KG1 (cell line): ENCODE data around the gene NACC1.

ENCODE experiments used
- DNase-seq: peaks from one replicate; lab custom pipeline; 2025; lab: John Stamatoyannopoulos, UW

NACC1 gene

DNA sequence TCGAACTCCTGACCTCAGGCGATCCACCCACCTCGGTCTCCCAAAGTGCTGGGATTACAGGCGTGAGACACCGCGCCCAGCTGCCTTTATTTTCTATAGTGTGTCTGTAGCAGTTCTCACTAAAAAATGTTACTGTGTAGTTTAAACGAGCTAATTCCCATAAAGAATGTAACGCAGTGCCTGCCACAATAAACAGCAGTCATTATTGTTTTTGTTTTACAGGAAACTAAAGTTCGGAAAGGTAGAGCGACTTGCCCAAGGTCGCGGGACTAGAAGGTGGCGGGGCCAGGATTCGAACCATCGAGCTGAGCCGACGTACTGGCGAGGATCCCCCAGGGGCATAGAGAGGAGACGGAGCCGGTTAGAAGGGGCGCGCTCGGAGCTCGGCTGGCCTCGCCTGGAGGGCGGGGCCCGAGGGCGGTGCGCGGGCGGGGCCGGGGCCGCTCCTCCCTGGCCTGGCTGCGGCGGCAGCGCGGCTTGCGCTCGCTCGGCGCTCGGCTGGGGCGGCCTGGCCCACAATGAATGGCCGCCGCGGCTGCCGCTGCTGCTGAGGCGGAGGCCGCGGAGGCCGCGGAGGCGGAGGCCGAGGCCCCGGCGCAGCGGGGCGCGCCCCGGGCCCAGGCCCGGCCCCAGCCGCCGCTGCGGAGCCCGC lies at the start of gene NACC1:
Gene NACC1, plus strand, starts transcription at position 493 of the 652 bp plus-strand sequence. CDS start 16,944 bp downstream, outside the sequence.
- DNase-seq: peak; percentile 91

DNA sequence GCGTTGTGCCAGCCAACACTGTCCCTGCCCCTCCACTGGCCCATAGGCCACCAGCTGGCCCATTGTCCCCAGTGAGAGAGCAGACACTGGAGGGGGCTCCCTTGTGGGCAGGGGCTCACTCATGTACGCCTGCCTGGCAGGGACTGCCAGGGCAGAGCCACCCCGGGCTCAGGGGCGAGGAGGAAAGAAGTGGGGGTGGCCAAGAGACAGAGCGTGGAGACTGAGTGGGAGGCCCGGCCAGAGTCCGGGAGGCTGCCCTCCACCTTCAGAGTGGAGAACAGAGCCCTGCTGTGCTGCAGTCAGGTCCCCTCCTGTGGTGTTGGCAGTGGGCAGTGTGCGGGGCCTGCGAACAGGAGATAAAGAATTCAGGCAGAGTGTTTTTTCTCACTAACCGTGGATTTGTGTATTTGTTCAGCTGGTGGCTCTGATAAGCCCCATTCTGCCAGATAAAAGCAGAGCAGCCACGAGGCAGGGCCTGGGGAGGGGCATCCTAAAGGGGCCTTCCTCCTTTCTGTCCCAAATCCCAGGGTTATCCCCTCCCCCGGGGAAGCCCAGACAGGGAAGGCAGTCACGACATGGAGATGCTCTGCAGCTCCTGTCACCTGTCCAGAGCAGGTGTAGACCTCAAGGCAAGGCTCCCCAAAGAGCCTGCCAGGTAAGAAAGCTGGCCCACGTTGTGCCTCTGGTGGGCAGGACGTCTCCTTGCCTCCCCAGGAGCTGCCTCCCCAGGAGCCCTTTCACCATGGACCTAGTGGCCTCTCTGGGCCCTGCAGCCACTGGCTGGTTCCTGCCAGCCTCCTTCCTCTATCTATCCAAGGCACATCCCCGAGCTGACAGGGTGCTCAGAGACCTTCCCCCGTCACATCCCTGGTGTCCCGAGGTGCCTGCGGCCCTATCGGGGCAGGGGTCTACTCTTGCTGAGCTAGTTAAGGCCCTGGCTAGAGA lies 48.4 kb upstream of the NACC1 start:
- DNase-seq: no peak

DNA sequence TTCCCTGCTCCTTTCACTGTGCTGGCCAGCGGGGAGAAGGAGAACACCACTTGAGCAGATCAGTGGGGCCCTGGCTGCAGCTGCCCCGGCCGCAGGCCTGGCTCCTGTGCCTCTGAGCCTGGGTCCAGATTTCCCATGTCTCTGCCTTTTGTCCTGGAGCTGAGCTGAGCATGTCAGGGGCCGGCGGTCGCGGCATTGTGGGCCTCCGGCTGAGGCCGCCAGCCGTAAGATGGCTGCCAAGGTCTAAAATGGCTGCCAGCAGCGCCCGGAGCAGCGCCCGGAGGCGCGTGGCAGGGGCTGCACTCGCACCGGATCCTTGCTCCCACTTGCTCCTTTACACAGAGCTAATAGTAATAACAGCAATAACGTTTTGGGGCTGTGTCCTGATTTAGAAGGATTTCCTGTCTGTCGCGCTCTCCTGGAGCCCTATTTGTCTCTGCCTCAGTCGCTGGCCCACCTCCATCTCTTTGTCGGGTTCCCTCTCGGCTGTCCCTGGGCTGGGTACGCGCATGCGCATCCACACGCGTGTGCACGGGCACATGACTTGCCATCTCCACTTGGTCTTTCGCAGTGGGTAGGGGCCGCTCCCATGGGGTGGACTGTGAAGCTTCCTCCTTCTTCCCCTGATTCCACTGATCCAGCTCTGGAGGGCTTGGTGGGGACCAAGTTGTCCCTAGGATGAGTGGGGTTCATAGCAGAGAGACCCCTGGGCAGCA lies 47.5 kb upstream of the NACC1 start:
- no peak for DNase-seq

DNA sequence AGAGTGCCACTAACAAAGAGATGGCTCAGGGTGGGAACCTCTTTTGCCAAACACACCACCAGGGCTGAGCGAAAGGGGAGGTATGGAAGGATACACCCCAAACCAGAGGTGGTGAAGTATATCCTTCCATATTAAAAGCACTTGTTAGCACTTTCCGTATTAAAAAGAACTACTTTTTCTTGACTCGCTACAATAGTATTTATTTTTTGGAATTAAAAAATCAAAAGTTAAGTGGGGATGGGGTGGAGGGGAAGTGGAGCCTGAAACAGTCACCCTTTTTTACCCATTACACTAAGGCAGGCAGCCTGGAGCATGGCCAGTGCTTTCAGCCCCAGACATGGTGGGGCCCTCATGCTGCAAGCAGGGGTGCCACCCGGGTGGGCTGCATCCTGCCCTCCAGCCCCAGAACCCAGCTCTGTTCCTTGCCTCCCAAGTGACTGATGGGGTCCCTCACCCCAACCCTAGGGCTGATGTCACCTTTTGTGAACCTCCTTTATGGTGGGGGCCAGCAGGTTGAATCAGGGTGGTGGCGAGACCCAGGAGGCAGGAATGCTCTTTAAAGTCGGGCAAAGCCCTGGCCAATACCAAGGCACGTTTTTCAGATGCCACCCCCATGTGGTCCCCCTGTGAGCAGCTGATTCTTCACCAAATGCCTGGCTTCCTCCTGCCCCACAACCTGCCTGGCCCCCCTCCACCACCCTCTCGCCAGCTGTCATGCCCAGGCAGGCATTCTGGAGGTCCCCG lies 46.4 kb upstream of the NACC1 start:
- DNase-seq: no peak

DNA sequence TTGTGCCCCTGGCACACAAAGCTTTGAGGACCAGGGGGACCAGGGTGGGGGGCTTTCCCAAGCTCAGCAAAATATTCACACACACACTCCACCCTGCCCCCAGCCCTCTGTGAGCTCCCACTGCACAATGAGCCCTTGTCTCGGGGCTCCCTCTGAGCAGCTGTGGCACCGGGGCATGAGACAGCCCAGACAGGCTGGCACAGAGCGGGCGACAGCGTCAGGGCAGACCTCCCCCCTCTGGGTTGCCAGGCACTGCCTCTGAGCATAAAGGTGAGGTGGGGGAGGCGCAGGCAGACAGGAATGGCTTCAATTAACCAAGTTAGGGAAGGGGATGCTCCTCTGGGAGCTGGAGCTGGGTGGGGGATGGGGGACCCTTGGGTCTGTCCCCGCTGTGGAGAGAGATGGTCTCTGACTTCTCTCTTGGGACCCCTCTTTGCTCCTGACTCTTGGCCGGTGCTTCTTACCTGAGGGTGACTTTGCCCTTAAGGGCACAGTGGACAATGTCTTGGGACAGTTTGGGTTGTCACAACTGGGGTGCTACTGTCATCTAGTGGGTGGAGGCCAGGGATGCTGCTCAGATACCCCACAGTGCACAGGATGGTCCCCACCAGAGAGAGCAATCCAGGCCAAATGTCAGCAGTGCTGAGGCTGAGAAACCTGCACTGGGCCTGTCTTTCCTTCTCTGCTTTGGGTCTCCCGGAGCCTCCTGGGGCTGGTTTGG lies 45.7 kb upstream of the NACC1 start:
- DNase-seq: no peak

DNA sequence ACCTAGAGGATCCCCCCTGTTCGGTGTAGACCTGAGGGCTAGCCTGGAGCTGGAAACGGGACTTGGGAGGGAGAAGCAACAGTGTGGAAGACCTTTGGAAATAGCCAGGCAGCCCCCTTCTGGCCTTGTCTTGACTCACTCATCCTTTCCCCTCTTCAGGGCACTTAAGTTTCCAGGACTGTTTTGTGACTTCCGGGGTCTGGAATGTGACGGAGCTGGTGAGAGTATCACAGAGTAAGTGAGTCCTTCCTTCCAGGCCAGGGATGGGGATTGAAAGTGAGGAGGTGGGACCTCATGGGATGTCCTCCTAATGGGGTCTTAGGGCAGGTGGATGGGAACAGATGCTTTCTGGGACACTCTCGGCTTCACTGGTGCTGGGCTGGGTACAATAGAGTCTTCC lies 44.8 kb upstream of the NACC1 start:
- no peak for DNase-seq

DNA sequence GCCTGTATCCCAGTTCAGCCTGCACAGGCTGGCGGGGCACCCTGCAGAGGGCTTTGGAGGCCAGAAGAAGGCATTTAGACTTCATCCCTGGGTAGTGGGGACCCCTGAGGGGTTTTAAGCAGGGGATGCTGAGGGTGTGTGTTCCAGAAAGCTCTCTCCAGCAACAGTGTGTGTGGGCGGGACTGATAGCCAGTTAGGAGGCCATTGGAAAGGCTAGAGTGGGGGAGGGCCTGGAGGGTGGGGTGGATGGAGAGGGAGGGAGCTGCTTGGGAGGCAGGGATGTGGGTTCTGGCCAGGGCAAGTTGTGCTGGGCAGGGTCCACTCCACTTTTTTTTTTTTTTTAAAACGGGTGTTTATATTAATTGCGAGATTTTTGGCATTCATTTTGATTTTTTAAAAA lies 43.7 kb upstream of the NACC1 start:
- DNase-seq: no peak

DNA sequence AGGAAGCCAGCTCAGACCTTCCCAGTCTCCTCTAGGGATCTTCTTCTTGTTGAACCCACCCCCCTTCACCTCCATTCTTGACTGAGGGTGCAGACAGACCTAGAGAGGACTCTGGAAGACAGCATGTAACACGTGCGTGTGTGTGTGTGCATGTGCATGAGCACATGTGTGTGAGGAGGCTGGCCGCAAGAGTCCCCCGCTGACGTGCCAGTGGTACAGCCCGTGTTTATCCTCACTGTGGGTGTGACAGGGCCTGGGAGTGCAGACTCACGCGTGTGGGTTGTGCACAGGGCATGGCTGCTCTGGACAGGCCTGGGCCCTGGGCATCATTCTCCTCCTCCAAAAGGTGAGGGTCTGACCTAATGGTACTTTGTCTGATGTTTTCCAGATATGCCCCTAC lies 41.7 kb upstream of the NACC1 start:
- no peak for DNase-seq

DNA sequence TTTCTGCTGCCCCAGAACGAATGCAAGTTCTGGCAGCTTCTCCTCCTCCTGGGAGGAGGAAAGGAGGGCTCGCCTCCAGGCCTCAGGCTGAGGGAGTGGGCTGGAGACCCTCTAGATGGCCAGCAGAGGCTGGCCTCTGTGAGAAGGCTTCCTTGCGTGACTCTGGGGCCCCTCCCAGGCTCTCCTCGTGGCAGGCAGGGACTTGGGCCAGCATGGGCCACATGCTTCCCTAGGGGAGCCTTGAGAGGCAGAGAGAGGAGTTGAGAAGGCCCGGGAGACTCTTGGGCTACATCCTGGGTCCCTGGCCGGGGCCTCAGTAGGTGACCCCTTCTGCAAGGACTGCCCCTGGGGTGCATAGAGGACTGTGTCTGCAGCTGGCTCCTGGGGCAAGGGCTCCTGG lies 41.3 kb upstream of the NACC1 start:
- DNase-seq: no peak

DNA sequence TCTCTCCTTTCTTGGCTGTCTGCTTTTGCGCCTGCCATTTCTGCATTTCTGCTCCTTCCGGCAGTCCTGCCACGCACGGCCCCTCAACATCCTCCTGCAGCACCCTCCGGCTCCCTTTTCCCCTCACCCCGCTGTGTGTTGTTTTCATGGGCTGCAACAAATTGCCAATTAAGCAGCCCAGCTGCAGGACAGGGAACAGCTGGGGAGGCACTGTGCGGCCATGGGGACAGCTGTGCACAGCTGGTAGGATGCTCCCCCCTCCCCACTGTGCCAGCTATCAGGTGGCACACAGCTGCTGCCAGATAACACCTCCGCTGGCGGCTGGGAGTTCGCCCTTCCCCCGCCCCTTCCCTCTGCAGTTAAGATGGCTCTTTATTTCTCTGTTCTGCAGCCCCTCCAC lies 40.8 kb upstream of the NACC1 start:
- DNase-seq: no peak

DNA sequence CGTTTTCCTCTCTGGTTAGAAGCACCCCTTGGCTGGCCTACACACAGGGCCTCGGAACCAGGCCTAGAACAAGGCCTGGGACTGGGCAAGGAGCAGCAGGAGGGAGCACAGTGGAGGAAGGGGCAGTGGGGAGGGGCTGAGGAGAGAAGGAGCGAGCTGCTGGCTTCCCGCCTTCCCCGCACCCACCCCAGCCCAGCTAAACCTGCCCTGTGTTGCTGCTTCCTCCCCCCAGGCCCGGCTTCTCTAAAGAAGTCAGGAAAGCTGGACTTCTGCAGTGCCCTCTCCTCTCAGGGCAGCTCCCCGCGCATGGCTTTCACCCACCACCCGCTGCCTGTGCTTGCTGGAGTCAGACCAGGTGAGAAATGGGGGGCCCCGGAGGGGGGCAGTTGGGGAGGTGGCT lies 39.7 kb upstream of the NACC1 start:
- no peak for DNase-seq

DNA sequence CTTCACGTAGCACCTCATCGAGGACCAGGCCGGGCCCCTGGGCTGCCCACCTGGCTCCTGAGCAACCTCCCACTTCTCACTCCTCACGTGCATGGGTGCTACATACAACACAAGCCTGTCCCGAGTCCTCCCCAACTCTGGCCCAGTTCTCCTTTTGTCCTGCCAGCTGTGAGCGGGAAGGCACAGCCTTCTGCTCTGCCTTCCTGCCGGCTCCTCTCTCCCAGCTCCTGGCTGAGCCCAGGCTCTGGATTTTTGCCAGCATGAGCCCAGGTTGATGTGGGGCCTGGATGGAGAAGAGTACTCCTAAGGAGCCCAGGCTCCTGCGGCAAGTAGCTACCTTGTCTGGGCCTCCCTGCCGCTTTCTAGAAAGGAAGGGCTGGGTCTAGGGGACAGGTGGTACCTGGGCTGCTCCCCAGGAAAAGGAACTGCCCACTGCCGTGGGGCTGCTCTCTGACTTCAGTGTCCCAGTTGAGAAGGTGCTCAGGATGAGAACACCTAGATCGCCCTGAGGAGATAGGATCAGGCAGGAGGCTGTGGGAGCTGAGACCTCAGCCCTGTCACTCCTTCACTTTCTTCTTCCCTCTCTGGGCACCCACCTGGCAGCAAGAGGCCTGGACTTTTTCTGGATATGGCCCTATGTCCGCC lies 39.0 kb upstream of the NACC1 start:
- DNase-seq: no peak

DNA sequence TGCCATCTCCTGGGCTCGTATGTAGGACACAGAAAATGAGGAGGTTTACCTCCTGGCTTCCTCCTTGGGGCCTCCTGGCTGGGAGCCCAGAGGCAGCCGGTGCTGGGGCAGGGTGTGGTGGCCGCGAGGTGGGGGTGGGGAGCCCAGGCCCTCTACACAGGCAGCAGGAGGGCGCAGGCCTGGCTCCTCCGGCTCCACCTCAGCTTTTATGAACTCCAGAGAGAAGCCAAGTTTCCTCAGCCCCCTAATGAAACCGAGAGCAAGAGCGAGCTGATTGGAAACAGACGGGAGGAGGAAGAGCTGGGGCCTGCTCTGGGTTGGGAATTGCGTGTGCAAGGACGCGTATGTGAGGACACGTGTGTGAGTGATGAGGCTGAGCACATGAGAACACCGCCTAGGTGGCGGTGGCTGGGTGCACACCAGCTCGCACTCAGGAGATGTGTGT lies 38.5 kb upstream of the NACC1 start:
- DNase-seq: peak; percentile 35

DNA sequence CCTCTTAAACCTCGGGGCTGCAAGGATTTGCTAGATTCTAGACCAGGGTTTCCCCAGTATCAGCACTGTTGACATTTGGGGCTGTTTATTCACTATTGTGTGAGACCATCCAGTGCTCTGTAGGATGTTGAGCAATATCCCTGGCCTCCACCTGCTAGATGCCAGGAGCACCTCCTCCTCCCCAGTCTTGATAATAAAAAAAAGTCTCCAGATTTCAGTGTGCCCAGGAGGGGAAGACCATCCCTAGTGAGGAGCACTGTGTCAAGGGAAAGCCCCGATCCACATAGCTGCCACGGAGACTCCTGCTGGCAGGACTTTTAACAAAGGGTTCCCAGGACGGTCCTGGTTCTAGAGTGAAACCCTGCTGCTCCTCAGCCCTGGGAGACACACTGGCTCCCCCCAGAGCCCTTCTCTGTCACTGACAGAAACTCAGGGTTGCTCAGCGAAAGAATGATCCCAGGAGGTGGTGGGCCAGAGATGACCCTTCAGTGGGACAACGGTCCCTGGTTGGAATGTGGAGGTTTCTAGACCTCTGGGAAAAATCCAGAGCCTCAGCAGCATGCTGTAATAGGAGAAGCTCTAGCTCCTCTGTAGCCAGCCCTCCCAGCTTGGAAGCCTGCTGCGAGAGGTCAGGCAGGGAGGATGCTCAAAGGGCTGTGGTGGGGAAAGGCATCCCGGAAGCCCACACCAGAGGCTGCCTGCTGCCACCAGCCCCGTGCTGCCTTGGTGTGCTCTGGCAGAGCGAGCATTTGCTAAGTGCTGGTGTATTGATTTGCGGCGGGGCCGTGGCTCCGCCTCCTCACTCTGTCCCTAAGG lies 35.7 kb upstream of the NACC1 start:
- no peak for DNase-seq

DNA sequence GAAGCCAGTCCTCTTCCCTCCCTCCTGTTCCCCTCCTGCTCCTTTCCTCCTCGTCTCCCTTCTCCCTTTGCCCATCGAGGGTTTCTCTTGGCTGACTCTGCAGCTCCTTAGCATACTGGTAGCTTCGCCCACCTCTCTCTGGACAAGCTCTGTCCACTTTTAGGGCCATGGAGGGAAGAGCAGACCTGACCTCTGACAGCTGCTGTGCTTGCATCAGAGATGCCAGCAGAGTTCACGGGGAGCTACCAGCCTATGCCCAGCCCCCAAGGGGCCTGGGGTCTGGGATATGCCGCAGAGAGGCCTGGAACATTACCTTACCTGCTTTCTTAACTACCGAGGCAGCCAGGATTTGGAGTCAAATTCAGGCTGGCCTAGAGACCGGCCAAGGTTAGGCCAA lies 35.1 kb upstream of the NACC1 start:
- DNase-seq: no peak

DNA sequence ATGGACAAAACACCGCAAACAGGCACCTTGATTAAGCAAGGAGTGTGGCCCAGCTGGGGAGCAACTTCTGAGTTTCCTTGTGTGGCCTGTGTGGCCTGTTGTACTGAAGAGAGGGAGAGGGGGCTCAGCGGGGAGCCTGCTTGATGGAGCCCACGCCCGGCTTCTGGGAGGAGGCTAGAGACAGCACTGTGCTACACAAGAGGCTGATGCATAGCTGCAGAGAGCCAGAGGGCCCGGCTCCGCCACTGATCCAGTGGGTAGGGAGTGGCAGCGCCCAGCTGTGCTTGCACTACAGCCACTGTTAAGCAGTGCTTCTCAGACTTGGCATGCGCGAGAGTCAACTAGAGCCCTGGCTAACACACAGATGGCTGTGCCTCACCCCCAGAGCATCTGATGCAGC lies 34.4 kb upstream of the NACC1 start:
- DNase-seq: no peak

DNA sequence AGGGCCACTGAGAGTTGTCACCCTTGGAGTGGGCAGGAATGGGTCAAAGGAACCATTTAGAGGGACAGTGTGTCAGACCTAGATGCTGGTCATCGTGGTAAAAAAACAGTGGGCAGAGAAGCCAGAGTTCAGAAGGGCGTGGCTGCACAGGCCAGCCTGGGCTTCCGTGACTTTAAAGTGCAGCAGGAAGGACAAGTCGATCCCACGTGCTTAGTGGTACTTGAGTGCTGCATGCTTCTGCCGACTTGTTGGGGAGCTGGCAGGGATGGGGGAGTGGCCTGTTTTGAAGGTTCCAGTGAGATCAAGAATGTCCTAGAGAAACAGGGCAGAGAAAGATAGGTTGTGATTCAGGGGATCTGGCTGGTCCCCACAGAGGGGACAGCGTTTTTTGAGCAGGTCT lies 32.4 kb upstream of the NACC1 start:
- no peak for DNase-seq

DNA sequence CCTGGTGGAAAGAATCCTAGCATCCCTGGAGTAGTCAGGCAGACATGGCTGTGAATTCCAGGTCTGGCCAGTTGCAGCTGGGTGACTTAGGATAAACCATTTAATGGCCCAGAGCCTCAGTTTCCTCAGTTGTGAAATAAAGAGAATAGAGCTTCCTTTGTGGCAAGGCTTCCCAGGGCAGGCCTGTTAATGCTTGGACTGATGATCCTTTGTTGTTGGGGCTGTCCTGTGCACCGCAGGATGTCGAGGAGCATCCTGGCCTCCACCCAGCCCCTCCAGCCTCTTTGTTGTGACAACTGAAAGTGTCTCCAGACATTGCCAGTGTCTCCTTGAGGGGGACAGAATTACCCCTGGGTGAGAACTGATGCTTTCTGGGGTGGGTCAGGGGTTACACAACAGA lies 31.7 kb upstream of the NACC1 start:
- DNase-seq: no peak

DNA sequence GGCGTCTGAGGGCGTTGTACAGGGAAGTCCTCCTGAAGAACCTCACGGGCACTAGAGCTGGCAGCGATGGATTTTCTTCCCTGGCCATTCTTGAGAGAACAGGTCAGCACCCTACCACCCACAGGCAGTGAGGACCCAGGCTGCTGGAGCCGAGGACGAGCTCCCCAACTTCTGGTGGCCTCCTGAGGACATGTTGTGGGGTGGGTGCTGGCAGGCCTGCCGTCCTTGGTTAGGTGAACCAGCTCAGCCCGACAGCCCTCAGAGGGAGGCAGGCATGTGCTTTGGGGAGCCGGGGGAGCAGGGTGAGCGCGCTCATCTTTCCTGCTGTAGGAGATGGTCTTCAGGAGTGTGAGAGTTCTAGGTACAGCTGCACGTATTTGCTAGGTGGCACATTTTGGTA lies 30.8 kb upstream of the NACC1 start:
- DNase-seq: no peak
